Panc1 (cell line): Measurements from ENCODE around the gene TMED8. TPM values are rescaled to one million over a fixed set of nuclear protein-coding genes. Genes with fewer than 3 reads are reported as not detected.

Source experiments
- ATAC-seq: fragments of 200-7000 bp; cut with Tn5 transposase; 2 replicates; pipeline ENCODE4 v1.9.1; 2020; ENCODE audit warnings: mild to moderate bottlenecking, moderate library complexity
- BruUV-seq: library from RNA; stranded (reverse); fragments of 400-500 nt; replicated peaks from 2 replicates; lab custom pipeline; 2021; lab: Mats Ljungman, UMichigan
- CTCF ChIA-PET: fragments of 300-600 bp; sonication (Branson Sonifier 250); formaldehyde crosslinking; loops from one replicate; lab custom pipeline; 2022; ENCODE audit warnings: antibody characterized with exemption; lab: Charles Lee
- POLR2A ChIA-PET: fragments of 300-600 bp; sonication (Branson Sonifier 250); formaldehyde crosslinking; loops from one replicate; lab custom pipeline; 2022; ENCODE audit warnings: antibody characterized with exemption; lab: Charles Lee
- DNase-seq: peaks from one replicate; pipeline ENCODE4 v3.0.0-alpha.2; 2010; ENCODE audit warnings: low read depth, low spot score
- H3K27ac ChIP-seq: 2 replicates; pipeline ENCODE4 v1.5.1; 2011; ENCODE audit warnings: mild to moderate bottlenecking, low read length, inconsistent platforms
- H3K27me3 ChIP-seq: fragments of 200-500 bp; sonication (Bioruptor generic); 2 replicates; pipeline ENCODE4 v1.6.0; 2014; ENCODE audit warnings: low read length, inconsistent platforms; ENCODE audit not compliant: control insufficient read depth, insufficient read depth
- H3K36me3 ChIP-seq: fragments of 200-500 bp; sonication (Bioruptor generic); 2 replicates; pipeline ENCODE4 v1.5.1; 2014; ENCODE audit warnings: inconsistent platforms, mild to moderate bottlenecking, low read length, moderate library complexity; ENCODE audit not compliant: control insufficient read depth, insufficient read depth
- H3K4me1 ChIP-seq: 2 replicates; pipeline ENCODE4 v1.5.1; 2011; ENCODE audit warnings: inconsistent platforms, mild to moderate bottlenecking, low read length, moderate library complexity; ENCODE audit not compliant: control insufficient read depth, insufficient read depth
- H3K4me3 ChIP-seq, 2 experiments: 2 replicates each; pipeline ENCODE4 v1.5.1; 2011 to 2012; ENCODE audit warnings: low read depth in 2 of 2, low read length in 2 of 2, mild to moderate bottlenecking in 2 of 2, inconsistent platforms in 1 of 2, moderate library complexity in 1 of 2
- H3K9me3 ChIP-seq: fragments of 200-500 bp; sonication (Bioruptor generic); 2 replicates; pipeline ENCODE4 v1.5.1; 2014; ENCODE audit warnings: low read depth, mild to moderate bottlenecking, inconsistent platforms, low read length, moderate library complexity; ENCODE audit not compliant: control insufficient read depth, insufficient read depth
- POLR2AphosphoS5 ChIP-seq: IDR thresholded peaks from 2 replicates; pipeline ENCODE4 v1.6.1; 2012; ENCODE audit warnings: mild to moderate bottlenecking, low read depth, low read length, moderate library complexity
- SIN3A ChIP-seq: IDR thresholded peaks from 2 replicates; pipeline ENCODE4 v1.6.1; 2012; ENCODE audit warnings: low read depth, mild to moderate bottlenecking, low read length, moderate library complexity, borderline replicate concordance; ENCODE audit not compliant: insufficient read depth
- TCF7L2 ChIP-seq: IDR thresholded peaks from 2 replicates; pipeline ENCODE4 v1.6.1; 2011; ENCODE audit warnings: mild to moderate bottlenecking, low read depth, low read length, inconsistent platforms
- in situ Hi-C: cut with HindIII; loops from 2 replicates; pipeline ENCODE4 v1.10.0; 2016; ENCODE audit warnings: low sequenced_read_pairs, low pct_unique_long_range_greater_than_20kb
- intact Hi-C: fragments of 100-400 bp; cut with micrococcal nuclease; formaldehyde crosslinking; loops from one replicate; pipeline ENCODE4 v1.10.0; 2022; ENCODE audit not compliant: unreplicated experiment
- total RNA-seq: library from RNA; stranded (reverse); gene quantifications from one replicate; pipeline ENCODE4 v1.2.1, GENCODE V29; 2021; ENCODE audit not compliant: unreplicated experiment
- TF ChIP-seq, protein P1 (sequence below): fragments of 450-650 bp; IDR thresholded peaks from 2 replicates; pipeline ENCODE4 v1.5.1; 2017; ENCODE audit warnings: mild to moderate bottlenecking
- TF ChIP-seq, protein P2 (sequence below), 2 experiments: IDR thresholded peaks; 2 replicates each; pipeline ENCODE4 v1.6.1; 2011 to 2012; ENCODE audit warnings: low read depth in 2 of 2, control low read depth in 1 of 2, low read length in 1 of 2, mild to moderate bottlenecking in 1 of 2, moderate library complexity in 1 of 2; ENCODE audit not compliant: insufficient read depth in 1 of 2

The TMED8 gene
- total RNA-seq, 1 experiment from 2014 or later, result 8.5 TPM

DNA sequence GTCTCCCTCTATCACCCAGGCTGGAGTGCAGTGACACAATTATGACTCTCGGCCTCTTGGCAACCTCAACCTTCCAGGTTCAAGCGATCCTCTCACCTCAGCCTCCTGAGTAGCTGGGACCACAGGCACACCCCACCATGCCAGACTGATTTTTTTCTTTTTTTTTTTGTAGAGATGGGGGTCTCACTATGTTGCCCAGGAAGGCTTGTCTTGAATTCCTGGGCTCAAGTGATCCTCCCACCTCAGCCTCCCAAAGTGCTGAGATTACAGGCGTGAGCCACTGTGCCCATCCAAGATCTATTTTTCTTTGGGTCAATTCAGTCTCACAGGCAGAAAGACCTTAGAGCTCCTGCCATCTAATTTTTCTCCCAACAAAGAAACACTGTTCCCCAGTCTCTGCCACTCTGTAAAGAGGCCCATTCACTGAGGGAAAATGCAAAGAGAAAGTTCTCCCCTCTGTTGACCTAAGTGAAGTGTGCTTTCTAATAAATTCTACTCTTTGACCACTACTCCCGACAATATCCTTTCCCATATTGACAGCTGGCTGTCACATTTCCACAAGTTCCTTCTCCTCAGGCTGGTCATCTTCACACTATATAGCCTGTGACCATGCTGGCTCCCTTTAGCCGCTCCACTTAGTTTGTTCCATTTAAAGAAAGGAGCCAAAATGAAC, 23.3 kb downstream of the TMED8 start:
- ChIA-PET POLR2A (no interaction called here), CTCF (no interaction called here)
- Histone ChIP-seq H3K36me3 (no peaks in the 10 kb centered on the region), H3K27me3 (no peaks in the 10 kb centered on the region), H3K4me3 (no peak overlapping the region), H3K4me1 (no peaks in the 10 kb centered on the region), H3K27ac (no peak overlapping the region), H3K9me3 (no peaks in the 10 kb centered on the region)
- in situ Hi-C loops (no loop called here), intact Hi-C loops (no loop called here)
- DNase-seq (no peak), ATAC-seq (no peak)
- TF ChIP-seq TCF7L2 (no peak), POLR2AphosphoS5 (no peak), SIN3A (no peak)
- TF ChIP-seq, protein P1, sequence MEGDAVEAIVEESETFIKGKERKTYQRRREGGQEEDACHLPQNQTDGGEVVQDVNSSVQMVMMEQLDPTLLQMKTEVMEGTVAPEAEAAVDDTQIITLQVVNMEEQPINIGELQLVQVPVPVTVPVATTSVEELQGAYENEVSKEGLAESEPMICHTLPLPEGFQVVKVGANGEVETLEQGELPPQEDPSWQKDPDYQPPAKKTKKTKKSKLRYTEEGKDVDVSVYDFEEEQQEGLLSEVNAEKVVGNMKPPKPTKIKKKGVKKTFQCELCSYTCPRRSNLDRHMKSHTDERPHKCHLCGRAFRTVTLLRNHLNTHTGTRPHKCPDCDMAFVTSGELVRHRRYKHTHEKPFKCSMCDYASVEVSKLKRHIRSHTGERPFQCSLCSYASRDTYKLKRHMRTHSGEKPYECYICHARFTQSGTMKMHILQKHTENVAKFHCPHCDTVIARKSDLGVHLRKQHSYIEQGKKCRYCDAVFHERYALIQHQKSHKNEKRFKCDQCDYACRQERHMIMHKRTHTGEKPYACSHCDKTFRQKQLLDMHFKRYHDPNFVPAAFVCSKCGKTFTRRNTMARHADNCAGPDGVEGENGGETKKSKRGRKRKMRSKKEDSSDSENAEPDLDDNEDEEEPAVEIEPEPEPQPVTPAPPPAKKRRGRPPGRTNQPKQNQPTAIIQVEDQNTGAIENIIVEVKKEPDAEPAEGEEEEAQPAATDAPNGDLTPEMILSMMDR, result no peak
- TF ChIP-seq, protein P2, sequence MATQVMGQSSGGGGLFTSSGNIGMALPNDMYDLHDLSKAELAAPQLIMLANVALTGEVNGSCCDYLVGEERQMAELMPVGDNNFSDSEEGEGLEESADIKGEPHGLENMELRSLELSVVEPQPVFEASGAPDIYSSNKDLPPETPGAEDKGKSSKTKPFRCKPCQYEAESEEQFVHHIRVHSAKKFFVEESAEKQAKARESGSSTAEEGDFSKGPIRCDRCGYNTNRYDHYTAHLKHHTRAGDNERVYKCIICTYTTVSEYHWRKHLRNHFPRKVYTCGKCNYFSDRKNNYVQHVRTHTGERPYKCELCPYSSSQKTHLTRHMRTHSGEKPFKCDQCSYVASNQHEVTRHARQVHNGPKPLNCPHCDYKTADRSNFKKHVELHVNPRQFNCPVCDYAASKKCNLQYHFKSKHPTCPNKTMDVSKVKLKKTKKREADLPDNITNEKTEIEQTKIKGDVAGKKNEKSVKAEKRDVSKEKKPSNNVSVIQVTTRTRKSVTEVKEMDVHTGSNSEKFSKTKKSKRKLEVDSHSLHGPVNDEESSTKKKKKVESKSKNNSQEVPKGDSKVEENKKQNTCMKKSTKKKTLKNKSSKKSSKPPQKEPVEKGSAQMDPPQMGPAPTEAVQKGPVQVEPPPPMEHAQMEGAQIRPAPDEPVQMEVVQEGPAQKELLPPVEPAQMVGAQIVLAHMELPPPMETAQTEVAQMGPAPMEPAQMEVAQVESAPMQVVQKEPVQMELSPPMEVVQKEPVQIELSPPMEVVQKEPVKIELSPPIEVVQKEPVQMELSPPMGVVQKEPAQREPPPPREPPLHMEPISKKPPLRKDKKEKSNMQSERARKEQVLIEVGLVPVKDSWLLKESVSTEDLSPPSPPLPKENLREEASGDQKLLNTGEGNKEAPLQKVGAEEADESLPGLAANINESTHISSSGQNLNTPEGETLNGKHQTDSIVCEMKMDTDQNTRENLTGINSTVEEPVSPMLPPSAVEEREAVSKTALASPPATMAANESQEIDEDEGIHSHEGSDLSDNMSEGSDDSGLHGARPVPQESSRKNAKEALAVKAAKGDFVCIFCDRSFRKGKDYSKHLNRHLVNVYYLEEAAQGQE (IDR thresholded peaks at IDR 0.05; ENCODE audit: insufficient read depth in 1 of 2, low read depth in 2 of 2, low read length in 1 of 2), result no peak
- BruUV-seq, result no TSS peak

DNA sequence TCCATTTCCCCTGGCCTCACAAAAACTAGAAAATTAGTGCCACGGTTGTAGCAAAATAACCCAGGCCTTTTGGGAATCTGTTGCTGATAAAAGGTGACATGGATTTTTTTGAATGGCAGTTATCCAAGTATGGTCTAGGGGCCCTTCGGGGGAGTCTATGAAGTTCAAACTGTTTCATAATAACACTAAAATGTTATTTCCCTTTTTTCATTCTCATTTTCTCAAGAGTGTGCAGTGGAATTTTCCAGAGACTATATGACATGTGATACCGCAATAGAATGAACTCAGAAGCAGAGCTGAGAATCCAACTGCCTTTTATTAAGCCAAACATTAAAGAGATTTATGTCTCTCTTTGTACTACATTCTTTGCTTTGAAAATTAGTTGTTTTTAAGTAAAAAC, 29.1 kb downstream of the TMED8 start:
- Histone ChIP-seq H3K9me3 (no peaks in the 10 kb centered on the region), H3K4me1 (no peaks in the 10 kb centered on the region), H3K4me3 (no peak overlapping the region), H3K27ac (no peak overlapping the region), H3K27me3 (no peaks in the 10 kb centered on the region), H3K36me3 (no peaks in the 10 kb centered on the region)
- in situ Hi-C loops (no loop called here), intact Hi-C loops (no loop called here)
- no TSS peak for BruUV-seq
- DNase-seq (no peak), ATAC-seq (no peak)
- TF ChIP-seq, protein P2 (IDR thresholded peaks at IDR 0.05; ENCODE audit: insufficient read depth in 1 of 2, low read depth in 2 of 2, low read length in 1 of 2), result no peak
- TF ChIP-seq SIN3A (no peak), POLR2AphosphoS5 (no peak), TCF7L2 (no peak)
- TF ChIP-seq, protein P1, result no peak
- ChIA-PET POLR2A (no interaction called here), CTCF (no interaction called here)
